B cell (primary cell): ENCODE measurements around the gene FUT7. TPM values are rescaled to one million over a fixed set of nuclear protein-coding genes. Genes with fewer than 3 reads are reported as not detected.
A peak's percentile ranks its signal among the peaks of the same experiment; 100 is the strongest.

Experiments
- ATAC-seq: fragments of 200-7000 bp; cut with Tn5 transposase; one replicate; pipeline ENCODE4 v1.10.0; 2021; ENCODE audit warnings: low read depth, mild to moderate bottlenecking, moderate number of reproducible peaks, moderate library complexity
- CTCF ChIA-PET: fragments of 350-600 bp; sonication (Branson Sonifier 250); formaldehyde crosslinking; loops from one replicate; lab custom pipeline; 2021; ENCODE audit warnings: antibody characterized with exemption, inconsistent platforms; lab: Charles Lee
- POLR2A ChIA-PET: fragments of 350-600 bp; sonication (Branson Sonifier 250); formaldehyde crosslinking; loops from one replicate; lab custom pipeline; 2021; ENCODE audit warnings: antibody characterized with exemption; lab: Charles Lee
- DNase-seq: peaks from one replicate; pipeline ENCODE4 v3.0.0; 2013
- H2AFZ ChIP-seq: 2 replicates; pipeline ENCODE4 v1.6.1; 2012; ENCODE audit warnings: mild to moderate bottlenecking, low read depth, low read length; ENCODE audit not compliant: insufficient read depth, poor library complexity, severe bottlenecking
- H3K27ac ChIP-seq, 2 donors: 1 replicate in 1 of 2; 2 replicates in 1 of 2; pipeline ENCODE4 v1.5.1; 2012 to 2013; ENCODE audit warnings: low read length in 2 of 2, mild to moderate bottlenecking in 2 of 2, moderate library complexity in 1 of 2
- H3K27me3 ChIP-seq, 4 experiments: fragments of 200-600 bp in 1 of 4; sonication (generic) in 1 of 4; replicated peaks in 1 of 4; 1 replicate in 2 of 4; 2 replicates in 2 of 4; pipeline versions ENCODE4 v1.6.1 to v1.7.0; 2013 to 2016; ENCODE audit warnings: low read length in 3 of 4, mild to moderate bottlenecking in 2 of 4, mixed read lengths in 1 of 4, moderate library complexity in 1 of 4; ENCODE audit not compliant: insufficient read depth in 4 of 4, control insufficient read depth in 3 of 4; ENCODE audit errors: control extremely low read depth in 1 of 4
- H3K36me3 ChIP-seq, 2 experiments: replicated peaks in 1 of 2; 1 replicate in 1 of 2; 2 replicates in 1 of 2; pipeline versions ENCODE4 v1.6.1 to v1.7.1; 2013; ENCODE audit warnings: low read length in 1 of 2; ENCODE audit not compliant: insufficient read depth in 2 of 2, control insufficient read depth in 1 of 2; ENCODE audit errors: control extremely low read depth in 1 of 2, extremely low read depth in 1 of 2
- H3K4me1 ChIP-seq, 2 donors: fragments of 200-600 bp in 1 of 2; sonication (generic) in 1 of 2; 1 replicate in 1 of 2; 2 replicates in 1 of 2; pipeline versions ENCODE4 v1.5.1 to v1.6.1; 2013 to 2017; ENCODE audit warnings: low read length in 2 of 2; ENCODE audit not compliant: control insufficient read depth in 2 of 2, insufficient read depth in 2 of 2
- H3K4me2 ChIP-seq: replicated peaks from 2 replicates; pipeline ENCODE3; 2012; ENCODE audit warnings: mild to moderate bottlenecking, low read depth, low read length; ENCODE audit not compliant: poor library complexity, severe bottlenecking
- H3K4me3 ChIP-seq, 5 experiments: fragments of 200-600 bp in 1 of 5; sonication (generic) in 1 of 5; 1 replicate in 3 of 5; 2 replicates in 2 of 5; pipeline versions ENCODE4 v1.5.1 to v1.7.0; 2011 to 2016; ENCODE audit warnings: low read length in 4 of 5, mild to moderate bottlenecking in 4 of 5, low read depth in 2 of 5, control low read depth in 1 of 5, moderate library complexity in 1 of 5; ENCODE audit not compliant: insufficient read depth in 1 of 5; ENCODE audit errors: control extremely low read depth in 1 of 5, extremely low read depth in 1 of 5
- H3K79me2 ChIP-seq: fragments of 200-600 bp; sonication (generic); one replicate; pipeline ENCODE4 v1.6.0; 2016; ENCODE audit warnings: low read length; ENCODE audit not compliant: control insufficient read depth, insufficient read depth
- H3K9ac ChIP-seq: fragments of 200-600 bp; sonication (generic); 2 replicates; pipeline ENCODE4 v1.6.1; 2017; ENCODE audit warnings: mild to moderate bottlenecking, low read length, moderate library complexity
- H3K9me3 ChIP-seq, 3 donors: one replicate each; pipeline versions ENCODE4 v1.6.1 to v1.7.1; 2013; ENCODE audit warnings: low read length in 2 of 3; ENCODE audit not compliant: control insufficient read depth in 2 of 3, insufficient read depth in 1 of 3; ENCODE audit errors: control extremely low read depth in 1 of 3
- H4K20me1 ChIP-seq: 2 replicates; pipeline ENCODE4 v1.6.0; 2012; ENCODE audit warnings: mild to moderate bottlenecking, low read length; ENCODE audit not compliant: insufficient read depth, control insufficient read depth, poor library complexity, severe bottlenecking
- H3K27ac Mint-ChIP-seq: one replicate; pipeline ENCODE4 v1.8.0; 2021; ENCODE audit warnings: mixed read lengths
- H3K27me3 Mint-ChIP-seq: one replicate; pipeline ENCODE4 v1.8.0; 2021; ENCODE audit warnings: mixed read lengths
- H3K4me1 Mint-ChIP-seq: one replicate; pipeline ENCODE4 v1.8.0; 2021; ENCODE audit warnings: mixed read lengths
- H3K4me3 Mint-ChIP-seq: one replicate; pipeline ENCODE4 v1.8.0; 2021; ENCODE audit warnings: mixed read lengths
- H3K9me3 Mint-ChIP-seq: one replicate; pipeline ENCODE4 v1.8.0; 2022; ENCODE audit warnings: mixed read lengths; ENCODE audit not compliant: insufficient read depth
- CTCF ChIP-seq: fragments of 200-600 bp; IDR thresholded peaks from one replicate; pipeline ENCODE4 v1.8.0; 2022; ENCODE audit warnings: antibody characterized with exemption, mild to moderate bottlenecking
- EZH2 ChIP-seq: IDR thresholded peaks from 2 replicates; pipeline ENCODE4 v1.6.1; 2012; ENCODE audit warnings: borderline replicate concordance, low read depth, mild to moderate bottlenecking, moderate library complexity, low read length; ENCODE audit not compliant: insufficient read depth, poor library complexity, severe bottlenecking
- WGBS: methylation state at CpG from one replicate; pipeline ENCODE4 v1.1.5; 2013; ENCODE audit warnings: missing lambda C conversion rate; ENCODE audit not compliant: insufficient coverage; 5-methylcytosine and 5-hydroxymethylcytosine counted together
- intact Hi-C: fragments of 100-400 bp; cut with micrococcal nuclease; formaldehyde crosslinking; loops from one replicate; pipeline ENCODE4 v1.10.0; 2022
- polyA plus RNA-seq: library from polyadenylated mRNA; depleted of rRNA; stranded (reverse); fragments of >200 nt; gene quantifications from 2 replicates; pipeline ENCODE4 v1.2.3, GENCODE V29; 2012
- total RNA-seq, 2 donors: library from RNA; stranded (reverse); fragments of 120-200 nt in 1 of 2; gene quantifications; 1 replicate in 1 of 2; 2 replicates in 1 of 2; pipeline versions ENCODE4 v1.2.3 to v1.2.4, GENCODE V29; 2013 to 2022

Gene FUT7
- total and polyA plus RNA-seq, 2 donors (not counting 1 experiment from before 2014, with no cell fraction given) = 7.3 to 8.2 TPM

DNA sequence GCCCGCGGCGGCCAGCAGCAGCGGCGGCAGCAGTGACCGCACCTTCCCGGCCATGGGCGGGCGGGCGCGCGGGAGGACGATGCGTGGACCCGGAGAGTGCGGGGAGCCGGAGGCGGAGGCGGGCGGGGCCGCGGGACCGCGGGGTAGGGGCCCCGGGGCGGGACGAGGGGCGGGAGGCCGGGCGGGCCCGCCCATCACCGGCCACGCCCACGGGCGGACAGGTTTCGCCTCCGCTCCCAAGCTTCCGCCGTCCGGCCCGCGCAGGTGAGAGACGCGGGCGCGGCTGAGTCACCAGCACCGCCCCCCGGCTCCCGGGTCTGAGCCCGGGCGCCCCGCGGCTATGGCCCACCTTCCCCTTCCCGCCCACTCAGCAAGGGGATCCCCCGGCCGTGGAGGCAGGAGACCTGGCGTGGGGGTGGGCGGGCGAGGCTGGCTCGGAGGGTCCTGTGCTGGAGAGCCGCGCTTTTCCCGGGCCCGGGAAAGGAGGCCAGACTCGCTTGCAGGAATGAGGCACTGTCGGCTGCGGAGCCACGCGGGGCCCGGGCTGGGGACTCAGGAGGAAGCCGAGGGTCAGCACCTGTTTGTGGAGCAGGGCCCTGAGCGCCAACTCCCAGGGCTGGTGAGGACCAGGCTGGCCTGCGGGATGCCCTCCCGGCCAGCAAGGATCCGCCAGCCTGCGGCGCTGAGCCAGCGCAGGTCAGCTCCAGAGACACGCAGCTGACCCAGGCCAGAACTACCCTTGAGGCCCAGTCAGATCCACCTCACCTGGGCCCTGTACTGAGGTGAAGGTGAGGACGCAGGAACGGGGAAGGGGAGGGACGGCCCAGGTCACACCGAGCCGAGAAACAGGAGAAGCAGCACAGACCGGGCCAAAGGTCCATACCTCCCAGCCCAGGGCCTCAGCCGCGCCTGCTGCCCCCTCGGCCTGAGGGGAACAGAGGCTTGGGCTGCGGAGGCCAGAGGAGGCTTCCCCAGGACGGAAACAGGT lies 22.4 kb upstream of the FUT7 start, which contains the start of gene ENTPD2:
TSS of gene ENTPD2 (minus strand) at position 118 of the 988 bp plus-strand sequence. CDS start at position 54, 64 bp downstream.
- ATAC-seq (peak; percentile 78), DNase-seq (peak; percentile 57)
- H3K4me3 ChIP-seq = peak within 1 kb of the TSS in 3 of 5 experiments; percentile 30 to 44 (median 41)
- H3K9ac ChIP-seq = peak within 1 kb of the TSS; percentile 42
- H2AFZ ChIP-seq = peak within 1 kb of the TSS; percentile 58
- Mint-ChIP-seq H3K4me1 (peaks cover 4% of the 10 kb centered on the region), H3K9me3 (no peaks in the 10 kb centered on the region), H3K4me3 (peak within 1 kb of the TSS; percentile 13), H3K27ac (no peak within 1 kb of the TSS), H3K27me3 (peaks cover 13% of the 10 kb centered on the region)
- peaks cover 0 to 51% (median 29%) of the 10 kb centered on the region in 4 experiments for H3K27me3 ChIP-seq
- peak within 1 kb of the TSS; percentile 94 for H3K4me2 ChIP-seq
- no peaks in the 10 kb centered on the region for H3K79me2 ChIP-seq
- H4K20me1 ChIP-seq = no peaks in the 10 kb centered on the region
- 23% methylated on average over 77 of the region's 90 CpGs for WGBS
- no peak within 1 kb of the TSS for H3K27ac ChIP-seq
- no peak for TF ChIP-seq CTCF
- TF ChIP-seq EZH2 = no peak
- H3K4me1 ChIP-seq = peaks cover 14 to 15% of the 10 kb centered on the region in 2 donors
- intact Hi-C loops = no loop called here
- ChIA-PET POLR2A (no interaction called here), CTCF (interaction anchor here (1.1 kb wide), 1 partner anchor 19 kb away, joined by 3 read pairs; no protein-coding TSS in a partner anchor)
- peaks cover 0 to 17% (median 0%) of the 10 kb centered on the region in 3 donors for H3K9me3 ChIP-seq
- no peaks in the 10 kb centered on the region for H3K36me3 ChIP-seq
